GDM1 (cell line): ENCODE measurements around the gene CROCC.

Experiments used
- DNase-seq: peaks from one replicate; lab custom pipeline; 2025; lab: John Stamatoyannopoulos, UW

CROCC gene

DNA sequence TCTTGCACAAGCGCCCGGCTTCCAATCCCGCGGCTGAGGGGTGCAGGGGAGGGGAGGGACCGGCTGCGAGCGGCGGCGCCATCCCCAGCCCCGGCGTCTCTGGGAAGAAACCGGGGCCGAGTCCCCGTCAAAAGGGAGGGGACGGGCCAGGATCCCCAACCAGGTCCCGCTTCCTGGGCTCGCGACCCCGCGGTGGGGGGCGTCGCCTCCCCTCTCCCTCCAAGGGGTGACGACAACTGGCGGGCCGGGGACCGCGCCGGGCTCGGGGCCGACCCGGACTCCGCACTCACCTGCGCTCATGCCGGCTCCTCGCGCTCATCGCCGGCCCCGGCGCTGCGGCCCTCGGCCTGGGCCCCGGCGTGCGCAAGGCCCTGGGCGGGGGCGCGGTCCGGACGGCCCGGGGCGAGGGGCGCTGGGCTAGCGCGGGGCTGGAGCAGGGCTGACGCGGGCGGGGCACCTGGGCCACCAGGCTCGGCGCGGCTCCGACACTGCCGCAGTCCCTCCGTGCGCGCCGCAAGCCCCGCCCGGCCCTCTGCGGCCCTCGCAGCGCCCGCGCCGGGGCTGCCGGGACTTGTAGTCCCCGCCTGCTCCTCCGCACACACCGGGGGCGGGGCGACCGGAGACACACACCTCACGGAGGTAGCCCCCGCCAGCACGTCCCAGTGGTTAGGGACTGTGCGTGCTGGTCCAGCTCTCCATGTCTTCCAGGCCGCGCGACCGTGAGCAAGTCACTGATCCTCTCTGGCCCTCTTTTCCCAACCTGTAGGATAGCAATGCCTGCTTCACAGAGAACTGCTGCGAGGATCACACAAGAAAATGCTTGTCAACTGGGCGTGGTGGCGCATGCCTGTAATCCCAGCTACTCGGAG lies 89.9 kb downstream of the CROCC start, which contains the start of gene ATP13A2:
ATP13A2 (minus strand) TSS at position 490 of the 869 bp plus-strand sequence; CDS start at position 300, 190 bp downstream.
- DNase-seq = peak; percentile 76

DNA sequence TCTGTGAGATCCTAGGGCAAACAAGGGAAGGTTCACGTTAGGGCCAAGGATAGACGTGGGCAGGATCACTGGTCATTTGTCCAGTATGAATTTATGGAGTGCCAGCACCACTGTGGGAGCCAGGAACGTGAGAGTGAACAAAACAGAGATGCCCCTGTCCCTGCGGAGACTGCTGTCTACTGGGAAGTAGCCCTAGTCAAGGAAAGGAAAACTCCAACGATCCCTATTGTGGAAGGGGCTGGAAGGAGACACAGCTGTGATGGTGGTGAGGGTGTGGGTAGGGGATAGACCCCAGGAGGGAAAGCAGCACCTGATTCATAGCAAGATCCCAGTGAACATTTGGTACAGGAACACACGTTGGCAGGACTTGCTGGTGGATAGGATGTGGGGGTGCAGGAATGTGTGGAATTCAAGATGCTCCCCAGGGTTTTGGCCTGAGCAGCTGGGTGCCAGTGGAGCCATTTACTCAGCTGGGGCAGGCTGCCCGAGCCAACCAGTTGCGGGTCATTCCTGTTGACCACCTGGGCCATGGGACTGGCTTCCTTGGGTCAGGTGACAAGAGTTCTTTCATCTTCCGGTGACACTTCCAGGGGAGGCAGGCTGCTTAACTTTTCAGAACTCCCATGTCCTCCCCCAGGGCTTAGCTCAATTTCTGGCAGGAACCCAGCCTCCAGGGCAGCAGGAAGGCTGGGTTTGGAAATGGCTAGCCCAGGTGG lies 91.2 kb downstream of the CROCC start:
- DNase-seq = no peak

DNA sequence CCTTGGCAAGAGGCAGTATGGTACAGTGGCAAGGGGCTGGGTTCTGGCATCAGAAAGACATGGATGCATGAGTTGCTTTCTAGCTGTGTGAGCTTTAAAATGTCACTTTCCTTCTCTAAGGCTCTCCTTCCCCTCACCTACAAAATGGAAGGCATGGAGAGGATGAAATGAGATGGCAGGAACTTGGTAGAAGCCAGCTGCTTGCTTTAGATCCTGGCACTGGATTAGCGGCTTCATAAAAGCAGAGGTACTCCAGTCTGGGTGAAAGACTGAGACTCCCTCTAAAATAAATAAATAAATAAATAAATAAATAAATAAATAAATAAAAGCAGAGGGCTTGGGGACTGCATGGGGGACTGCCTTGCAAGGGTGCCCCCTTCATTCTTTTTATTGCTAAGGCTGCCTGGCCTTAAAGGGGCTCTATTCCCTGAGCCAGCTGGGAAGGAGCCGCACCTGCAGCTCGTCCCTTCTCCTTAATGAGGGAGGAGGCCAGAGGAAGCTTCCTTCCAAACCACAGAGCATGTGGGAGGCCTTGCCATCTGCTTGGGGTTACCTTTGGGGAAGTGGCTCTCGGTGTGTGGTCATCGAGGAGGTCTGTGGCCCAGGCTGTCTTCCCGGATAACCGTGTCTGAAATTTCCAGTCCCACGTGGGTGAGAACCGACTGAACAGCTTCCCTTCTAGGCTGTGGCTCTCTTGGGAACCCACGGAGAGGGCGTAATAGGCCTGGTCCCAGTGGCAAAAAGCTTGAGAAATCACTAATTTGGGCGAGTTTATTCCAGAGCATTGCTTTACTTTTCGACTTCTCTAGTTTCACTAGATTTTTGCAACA lies 92.0 kb downstream of the CROCC start:
- peak; percentile 93 for DNase-seq

DNA sequence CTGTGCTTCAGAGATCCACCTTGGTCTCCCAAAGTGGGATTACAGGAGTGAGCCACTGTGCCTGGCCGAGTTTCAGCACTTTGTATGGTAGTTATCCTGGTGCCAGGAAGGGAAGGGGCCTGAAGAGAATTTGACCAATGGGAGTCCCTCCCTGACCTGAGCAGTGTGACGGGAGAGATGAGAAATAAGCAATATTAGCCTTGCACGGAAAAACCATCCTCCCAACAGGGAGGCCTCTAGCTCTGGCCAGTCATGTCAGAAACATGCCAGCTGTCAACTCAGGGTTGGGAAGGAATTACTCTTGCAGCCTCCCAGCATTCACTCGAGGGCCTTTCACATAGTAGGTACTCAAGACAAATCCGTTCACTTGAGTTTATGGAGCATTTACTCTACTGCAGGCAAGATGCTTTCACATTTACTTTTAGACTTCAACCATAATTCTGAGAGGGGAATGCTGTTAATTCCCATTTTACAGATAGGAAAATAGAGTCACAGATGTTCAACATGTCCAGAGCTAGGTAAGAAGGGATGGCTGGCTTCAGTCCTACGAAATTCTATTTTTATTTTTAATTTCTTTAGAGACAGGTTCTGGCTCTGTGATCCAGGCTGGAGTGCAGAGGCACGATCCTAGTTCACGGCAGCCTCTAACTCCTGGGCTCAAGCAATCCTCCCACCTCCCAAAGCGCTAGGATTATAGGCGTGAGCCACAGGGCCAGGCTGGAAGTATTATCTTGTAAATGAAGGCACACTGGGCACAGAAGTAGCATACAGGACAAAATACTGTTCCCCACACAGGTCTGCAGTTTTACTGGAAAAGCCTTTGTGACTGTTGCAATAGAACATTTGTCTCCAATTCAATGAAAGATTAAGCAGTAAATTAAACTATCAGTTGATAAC lies 93.2 kb downstream of the CROCC start:
- DNase-seq = no peak

DNA sequence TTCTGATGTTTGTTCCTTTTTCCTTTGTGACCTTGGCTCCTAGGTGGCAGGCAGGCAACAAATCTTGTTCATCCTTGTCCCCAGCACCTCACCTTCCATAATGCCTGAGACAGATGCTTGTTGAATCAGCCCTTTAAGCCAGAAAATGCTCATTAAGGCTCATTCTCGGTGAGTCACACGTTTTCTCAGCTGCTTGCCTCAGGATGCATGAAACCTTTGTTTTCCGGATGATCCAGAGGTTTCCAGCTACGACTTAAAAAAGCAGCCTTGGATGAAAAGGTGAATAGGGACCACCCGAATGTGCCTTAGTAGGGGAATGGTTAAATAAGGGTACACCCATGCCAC lies 94.6 kb downstream of the CROCC start:
- no peak for DNase-seq

DNA sequence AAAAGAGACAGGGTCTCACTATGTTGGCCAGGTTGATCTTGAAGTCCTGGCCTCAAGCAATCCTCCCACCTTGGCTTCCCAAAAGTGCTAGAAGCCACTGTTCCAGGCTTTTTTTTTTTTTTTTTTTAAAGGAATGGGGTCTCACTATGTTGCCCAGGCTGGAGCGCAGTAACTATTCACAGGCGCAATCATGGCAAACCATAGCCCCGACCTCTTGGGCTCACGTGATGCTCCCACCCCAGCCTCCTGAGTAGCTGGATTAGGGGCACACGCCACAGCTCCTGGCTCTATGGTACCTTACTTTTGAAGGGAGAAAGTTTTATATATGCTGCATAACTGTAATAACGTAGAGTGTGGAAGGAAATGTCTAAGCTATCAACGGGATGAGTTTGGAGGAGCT lies 95.7 kb downstream of the CROCC start:
- DNase-seq = no peak

DNA sequence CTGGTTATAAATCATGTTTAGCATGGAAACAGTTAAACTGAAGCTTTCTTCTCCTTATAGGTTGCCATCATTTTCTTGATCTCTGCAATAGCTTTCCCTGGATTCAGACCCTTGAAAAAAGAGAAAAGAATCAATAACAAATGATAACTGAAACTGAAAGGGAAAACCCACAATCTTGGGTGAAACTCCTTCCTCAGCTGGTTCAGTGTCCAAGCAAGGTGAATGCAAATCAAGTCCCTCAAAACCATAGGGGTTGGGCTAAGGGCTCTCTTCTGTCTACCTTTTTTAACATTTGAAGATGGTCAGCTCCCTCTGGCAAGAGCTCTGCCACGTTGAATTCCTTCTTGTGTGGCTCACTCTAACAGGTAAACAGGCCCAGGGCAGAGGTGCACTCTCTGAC lies 97.1 kb downstream of the CROCC start:
- no peak for DNase-seq

DNA sequence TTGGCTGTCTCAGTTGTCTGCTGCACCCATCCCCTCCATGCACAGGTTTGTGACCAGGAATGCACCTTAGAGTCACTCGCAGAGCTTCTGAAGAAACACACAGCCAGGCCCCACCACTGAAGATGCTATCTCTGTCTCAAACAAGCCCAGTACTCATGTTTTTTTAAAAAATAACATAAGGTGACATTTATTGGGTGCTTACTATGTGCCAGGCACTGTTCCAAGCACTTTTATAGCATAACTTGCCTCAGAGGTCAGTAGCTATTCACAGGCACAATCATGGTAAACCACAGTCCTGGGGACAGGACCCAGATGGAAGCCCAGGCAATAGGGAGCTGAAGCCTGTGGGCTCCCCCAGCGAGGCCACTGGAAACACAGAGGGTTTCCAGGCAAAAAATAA lies 98.8 kb downstream of the CROCC start:
- DNase-seq = no peak

DNA sequence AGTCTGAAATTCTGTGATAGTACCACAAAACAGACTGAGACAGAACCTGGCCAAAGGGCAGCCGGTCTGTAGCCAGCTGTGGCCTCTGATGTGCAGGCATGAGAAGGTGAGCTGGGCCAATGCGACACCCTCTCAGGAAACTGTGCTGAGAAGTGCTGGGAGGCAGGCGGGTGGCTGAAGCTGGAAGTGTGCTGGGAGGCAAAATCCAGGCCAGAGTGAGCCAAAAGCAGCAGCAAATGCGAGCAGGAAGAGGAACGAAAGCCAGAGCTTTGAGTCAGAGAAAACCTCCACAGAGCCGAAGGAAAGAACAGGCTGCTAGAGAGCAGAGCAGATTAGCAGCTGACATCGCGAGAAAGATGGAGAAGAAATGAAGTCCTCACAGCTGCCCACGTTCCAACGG lies 100.2 kb downstream of the CROCC start:
- DNase-seq = no peak
